Measurements from ENCODE around the gene LILRB3.
"Not testable (repeated sequence)": the region's sequence is repeated elsewhere in the genome, so short reads cannot be mapped to it uniquely, and the experiment has no call there.

GRCh38 chr19:54222474-54223276 lies at the start of gene LILRB3:
- TF ChIP-seq CTCF (IDR thresholded peaks at IDR 0.05; ENCODE audit: low read length); EZH2 (IDR thresholded peaks at IDR 0.05; ENCODE audit: borderline replicate concordance, low read length): not testable (repeated sequence)
